Measurements from ENCODE around the gene GPC1.

Gene GPC1

DNA sequence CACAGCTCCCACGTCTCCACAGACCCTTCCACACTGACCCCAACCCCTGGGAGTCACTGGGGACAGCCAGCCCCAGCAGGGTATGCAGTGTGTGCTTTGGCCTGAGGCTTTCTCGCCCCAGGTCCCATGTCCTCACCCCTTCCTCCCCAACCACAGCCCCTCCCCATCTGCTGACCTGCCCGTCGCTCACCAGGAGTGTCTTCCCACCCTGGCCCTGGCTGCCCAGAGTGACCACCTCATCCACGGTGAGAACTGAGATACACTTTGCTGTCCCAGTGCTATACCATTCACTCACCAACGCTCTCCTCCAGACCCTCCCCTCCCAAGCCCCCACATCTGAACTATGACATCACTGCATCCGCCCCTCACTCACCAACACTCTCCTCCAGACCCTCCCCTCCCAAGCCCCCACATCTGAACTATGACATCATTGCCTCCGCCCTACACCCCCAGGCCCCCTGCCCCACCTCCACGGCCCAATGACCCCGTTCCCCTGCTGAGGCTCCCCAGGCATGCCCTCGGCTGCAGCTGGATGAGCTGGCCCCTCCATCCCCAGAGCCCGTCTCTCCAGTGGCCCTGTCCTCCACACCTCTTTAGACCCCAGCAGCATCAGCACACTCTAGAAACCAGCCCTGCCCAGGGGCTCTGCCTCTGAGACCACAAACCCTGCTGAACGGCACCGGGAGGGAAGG lies 67.1 kb downstream of the GPC1 start:
- DNase-seq, result no peak

DNA sequence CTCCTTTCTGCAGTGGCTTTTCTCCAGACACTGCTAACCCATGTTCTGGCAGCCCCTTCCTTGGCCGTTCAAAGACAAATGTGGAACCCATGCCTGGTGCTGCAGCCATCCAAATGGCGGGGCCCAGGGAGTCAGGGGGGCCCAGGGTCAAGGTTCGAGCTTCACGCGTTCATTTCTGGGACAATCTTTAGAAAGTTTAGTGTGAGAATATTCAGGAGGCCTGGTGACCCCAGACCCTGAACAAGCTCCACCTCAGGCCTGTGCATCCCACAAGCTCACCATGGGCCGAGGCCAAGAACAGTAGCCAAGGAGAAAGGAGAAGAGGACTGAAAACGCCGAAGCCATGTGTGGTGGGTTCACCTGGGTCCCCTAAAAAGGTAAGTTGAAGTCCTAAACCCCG lies 67.9 kb downstream of the GPC1 start:
- DNase-seq, result no peak

DNA sequence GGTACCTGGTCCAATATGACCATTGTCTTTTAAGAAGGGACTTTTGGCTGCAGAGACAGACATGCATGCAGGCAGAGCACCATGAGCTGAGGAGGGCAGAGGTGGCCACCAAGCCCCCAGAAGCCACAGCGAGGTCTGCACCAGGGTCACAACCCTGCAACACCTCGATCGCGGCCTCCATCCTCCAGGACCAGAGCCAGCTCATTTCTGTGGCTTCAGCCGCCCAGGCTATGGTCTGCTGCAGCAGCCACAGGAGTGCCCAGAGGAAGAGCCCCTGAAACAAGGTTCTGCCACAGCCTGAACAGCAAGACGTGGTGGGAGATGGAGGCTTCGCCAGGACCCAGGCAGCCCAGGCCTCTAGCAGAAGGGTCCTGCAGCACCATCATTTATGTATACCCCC lies 68.4 kb downstream of the GPC1 start:
- no peak for DNase-seq

DNA sequence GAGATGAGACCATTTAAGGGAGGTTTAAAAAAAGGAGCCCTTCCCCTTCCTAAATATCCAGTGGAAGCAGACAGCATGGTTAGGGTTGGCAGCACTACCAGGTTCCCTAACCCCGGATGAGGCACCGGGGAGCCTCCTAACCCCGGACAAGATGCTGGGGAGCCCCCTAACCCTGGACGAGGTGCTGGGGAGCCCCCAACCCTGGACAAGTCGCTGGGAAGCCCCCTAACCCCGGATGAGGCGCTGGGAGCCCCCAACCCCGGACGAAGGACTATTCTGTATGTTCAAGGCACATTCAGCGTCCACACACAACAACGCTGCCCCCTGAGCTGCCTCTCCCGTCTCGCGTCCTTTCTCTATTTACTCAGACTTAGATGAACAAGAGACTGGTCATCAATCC lies 70.4 kb downstream of the GPC1 start:
- DNase-seq, result no peak

DNA sequence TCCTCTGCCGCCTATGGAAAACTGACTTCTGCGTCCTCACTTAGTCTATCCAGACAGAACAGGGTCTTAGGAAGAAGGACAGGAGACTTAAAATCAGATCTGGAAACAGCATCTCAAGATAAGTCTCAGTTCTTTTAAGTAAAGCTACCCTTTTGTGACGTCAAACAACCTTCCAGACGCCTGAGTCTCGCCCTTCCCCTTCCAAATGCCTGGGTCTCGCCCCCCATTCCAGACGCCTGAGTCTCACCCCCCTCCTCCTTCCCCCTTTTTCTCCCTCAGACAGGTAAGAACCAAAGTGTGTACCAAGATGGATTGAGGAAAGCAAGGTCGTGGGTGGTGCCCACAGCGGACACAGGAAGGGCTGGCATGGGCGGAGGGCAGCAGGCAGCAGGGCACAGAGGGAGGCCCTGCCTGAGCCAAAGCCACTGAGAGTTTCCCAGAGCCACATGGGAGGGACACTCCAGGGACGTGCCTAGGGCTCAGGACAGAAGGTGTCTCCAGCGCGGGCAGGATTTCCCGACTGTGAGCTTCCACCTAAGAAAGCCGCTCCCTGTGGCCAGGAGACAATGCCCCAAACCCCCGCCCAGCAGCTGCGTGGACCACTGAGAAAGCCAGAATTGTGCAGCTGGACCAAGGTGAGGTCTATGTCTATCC lies 71.1 kb downstream of the GPC1 start:
- no peak for DNase-seq

DNA sequence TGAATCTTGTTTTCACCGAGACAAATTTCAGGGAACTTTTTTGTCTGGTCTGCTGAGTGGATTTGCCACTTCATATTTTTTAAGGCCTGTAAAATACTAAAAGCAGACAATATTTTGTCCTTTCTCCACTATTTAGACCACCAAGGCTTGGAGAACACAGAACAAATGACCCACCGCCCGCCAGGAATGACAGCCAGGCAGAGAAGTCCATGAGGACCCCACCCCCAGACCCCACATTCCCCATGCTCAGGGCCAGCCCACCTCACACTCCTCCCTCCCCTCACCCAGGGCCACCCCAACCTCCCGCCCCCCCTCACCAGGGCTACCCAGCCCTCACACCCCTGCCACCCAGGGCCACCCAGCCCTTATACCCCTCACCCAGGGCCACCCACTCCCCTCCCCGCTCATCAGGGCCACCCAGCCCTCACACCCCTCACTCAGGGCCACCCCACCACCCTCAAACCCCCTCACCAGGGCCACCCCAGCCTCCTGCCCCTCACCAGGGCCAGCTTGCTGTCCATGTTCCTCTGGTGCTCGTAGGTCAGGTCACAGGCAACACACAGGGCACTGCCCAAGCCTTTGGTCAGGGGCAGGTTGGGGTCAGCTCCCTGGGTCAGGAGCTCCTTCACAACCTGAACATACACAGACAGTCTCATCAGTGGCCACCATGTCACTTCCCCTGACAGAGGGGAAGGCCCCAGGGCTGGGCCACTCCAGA lies 71.8 kb downstream of the GPC1 start:
- no peak for DNase-seq

DNA sequence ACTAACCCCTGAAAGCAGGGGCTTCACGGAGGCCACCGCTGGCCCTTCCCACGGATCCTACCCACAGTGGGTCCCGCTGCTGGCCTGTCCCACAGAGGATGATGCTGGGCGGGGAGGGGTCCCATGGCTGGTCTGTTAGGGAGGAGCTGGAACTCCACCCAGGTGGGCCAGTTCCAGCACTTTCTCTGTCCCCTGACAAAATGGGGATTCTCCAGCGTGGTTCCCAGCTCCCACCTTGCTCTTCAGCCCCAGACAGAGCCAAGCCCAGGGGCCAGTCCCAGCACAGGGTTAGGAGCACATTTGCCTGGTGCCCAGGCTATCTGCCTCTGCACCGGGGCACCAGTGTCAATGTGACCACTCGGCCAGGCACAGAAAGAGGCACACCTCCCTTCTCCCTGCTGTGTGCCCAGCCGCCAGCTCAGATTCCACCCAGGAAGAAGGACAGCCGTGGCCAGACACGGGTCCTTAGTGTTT lies 72.4 kb downstream of the GPC1 start:
- no peak for DNase-seq

DNA sequence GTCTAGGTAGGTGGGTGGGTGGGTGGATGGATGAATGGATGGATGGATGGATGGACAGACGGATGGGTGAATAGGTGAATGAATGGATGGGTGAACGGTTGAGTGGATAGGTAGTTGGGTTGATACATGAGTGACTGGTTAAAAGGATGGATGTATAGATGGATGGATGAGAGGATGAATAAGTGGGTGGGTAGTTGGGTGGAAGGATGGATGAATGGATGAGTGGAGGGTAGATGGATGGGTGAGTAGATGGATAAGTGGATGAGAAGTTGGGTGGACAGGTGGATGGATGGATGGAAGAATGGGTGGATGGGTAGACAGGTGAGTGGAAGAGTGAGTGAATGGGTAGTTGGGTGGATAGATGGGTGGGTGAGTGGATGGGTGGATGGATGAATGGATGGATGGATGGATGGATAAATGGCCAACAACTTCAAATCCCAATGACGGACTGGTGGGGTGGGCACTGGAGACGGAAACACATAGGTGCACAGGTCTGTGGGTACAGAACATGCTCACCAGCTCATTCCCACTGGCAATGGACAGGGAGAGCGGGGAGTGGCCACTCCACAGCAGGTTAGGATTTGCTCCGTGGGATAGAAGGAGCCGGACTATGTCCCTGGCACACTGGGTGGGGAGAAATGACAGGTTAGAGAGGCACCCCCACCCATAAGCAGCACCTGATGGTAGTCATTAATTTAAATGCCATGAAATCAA lies 73.5 kb downstream of the GPC1 start:
- no peak for DNase-seq

DNA sequence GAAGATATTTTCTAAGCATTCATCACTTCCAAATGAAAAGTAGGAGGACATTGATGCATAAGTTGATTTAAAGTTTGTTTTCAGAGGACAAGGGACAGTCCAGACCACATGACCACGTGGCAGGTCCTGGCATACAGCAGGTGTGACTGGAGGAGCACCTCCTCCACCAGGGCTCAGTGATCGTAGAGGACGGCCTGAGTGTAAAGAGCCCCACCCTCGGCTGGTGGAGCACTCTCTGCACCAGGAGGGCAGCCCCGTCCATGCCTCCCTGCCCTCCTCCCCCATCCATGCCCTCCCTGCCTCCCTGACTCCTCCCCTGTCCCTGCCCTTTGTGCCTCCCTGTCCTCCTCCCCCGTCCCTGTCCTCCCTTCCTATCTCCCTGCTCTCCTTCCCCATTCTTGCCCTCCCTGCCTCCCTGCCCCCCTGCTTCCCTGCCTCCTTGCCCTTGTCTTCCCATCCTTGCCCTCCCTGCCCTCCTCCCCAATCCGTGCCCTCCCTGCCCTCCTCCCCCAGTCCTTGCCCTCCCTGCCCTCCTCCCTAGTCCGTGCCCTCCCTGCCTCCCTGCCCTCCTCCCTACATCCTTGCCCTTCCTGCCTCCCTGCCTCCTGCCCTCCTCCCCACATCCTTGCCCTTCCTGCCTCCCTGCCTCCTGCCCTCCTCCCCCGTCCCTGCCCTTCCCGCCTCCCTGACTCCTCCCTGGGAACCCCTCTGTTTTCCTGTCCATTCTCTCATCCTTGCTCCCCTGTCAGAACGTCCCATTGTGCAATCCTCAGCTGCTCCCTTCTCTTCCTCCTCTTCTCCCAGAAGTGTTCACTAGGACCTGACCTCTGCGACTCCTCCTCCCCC lies 74.4 kb downstream of the GPC1 start:
- no peak for DNase-seq

DNA sequence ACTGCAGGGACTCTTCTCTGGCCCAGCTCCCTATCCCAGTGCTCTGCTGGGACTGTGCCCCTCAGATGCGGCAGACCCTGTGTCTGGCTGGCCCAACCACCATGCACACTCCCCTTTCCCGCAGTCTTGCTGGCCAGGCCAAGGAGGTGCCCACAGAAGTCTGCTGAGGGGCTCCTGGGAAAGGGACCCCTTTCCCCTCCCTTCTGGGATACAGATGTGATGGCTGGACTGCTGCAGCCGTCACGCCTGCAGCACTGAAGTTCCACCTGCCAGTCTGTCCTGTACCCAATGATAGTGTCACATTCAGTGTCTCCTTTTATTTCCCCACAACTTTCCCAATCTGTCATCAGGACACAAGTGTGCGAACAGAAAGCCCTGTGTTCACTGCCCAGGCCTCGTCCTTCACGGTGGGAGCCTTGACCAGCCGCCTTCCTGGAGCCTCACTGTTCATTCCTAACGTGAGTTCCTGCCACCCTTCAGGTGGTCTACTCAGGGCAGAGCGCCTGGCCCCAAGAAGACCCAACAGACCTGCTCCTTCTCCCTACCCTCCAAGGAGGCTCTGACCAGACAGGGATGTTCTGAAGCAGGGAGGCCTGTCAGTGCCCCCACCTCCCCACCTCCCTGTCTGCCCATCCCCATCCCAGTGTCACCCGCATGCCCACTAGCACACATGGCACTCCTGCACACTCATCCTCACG lies 75.2 kb downstream of the GPC1 start:
- DNase-seq, result no peak

DNA sequence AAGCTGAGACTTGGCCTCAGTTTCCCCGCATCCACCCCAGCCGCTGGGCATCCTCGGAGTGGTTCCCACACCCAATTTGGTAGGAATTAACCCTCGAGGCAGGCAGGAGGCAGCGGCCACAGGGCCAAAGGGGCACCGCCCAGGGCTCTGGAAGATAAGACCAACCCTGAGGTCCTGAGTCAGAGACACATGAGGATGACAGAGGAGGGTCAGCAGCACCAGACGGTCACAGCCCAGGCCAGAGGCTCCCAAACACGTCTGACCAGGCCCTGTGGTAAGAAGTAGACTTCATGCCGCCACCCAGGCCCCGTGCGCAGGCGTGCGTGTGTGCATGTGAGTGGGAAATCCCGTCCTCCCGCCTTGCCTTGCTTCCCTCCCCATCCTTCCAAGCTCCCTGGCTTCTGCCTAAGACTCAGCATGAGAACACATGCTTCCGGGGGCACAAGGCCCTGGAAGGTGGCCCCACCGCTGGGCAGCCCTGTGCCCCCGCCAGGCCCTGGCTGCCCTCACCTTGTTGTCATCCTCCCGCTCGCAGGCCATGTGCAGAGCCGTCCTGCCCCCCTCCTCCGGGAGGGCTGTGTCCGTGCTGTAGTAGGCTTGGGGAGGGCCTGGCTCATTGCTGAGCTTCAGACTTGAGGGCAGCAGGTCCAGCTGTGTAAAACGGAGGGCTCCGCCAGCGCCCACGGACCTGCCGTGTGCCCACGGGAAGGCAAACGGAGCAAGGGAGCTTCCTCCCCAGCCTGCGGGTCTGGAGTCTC lies 76.1 kb downstream of the GPC1 start:
- no peak for DNase-seq

DNA sequence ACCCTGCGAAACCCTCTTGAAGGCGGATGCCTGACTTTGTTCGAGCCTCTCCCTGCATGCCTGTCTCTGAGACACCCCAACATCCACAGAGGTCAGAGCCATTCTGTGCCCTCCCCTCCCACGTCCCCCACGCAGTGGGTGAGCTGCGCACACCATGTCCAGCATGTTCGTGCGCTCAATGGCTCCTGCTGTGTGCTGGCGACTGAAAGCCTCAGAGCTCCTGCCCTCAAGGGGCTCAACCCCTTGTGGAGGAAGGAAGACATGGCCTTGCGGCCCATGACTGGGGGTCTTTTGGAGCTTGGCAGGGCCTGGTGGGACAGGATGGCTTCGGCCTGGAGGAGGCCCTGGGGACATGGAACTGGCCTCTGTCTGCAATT lies 76.6 kb downstream of the GPC1 start:
- no peak for DNase-seq

DNA sequence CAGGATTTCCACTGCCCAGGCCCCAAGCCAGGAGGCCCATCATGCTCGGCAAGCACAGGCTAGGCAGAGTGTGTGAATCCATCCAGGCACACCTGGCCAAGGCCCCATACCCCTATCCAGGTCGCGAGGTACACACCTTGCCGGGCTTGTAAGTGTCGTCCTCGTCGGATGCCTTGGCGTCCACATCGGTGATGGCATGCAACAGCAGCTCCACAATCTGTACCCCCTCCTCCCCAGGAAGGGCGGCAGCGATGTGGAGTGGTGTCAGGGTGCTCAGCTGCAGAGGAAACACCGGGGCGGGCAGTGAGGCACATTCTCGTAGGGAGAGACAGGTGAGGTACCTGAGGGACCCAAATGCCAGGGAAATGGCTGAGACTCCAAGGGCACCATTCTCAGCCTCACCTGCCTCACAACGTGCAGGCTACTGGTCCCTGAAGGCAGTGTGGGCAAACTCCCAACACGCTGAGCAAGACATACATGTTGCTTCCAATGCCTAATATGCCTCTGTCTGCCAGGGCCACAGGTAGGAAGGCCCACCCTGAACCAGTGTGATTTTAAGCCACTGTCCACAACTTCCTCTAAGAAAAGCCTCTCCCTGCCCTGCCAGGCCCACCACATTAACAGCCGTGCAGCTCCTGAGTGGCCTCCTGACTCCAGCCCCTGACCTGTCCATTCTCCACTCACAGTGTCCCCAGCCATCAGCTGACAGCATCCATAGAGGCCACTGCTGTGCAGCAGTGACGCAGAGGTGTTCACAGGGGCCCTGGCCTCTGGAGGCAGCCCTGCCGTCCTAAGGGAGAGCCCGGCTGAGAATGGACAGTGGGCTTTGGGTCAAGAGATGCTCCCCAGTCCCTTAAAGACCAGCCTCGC lies 77.4 kb downstream of the GPC1 start:
- DNase-seq, result no peak

DNA sequence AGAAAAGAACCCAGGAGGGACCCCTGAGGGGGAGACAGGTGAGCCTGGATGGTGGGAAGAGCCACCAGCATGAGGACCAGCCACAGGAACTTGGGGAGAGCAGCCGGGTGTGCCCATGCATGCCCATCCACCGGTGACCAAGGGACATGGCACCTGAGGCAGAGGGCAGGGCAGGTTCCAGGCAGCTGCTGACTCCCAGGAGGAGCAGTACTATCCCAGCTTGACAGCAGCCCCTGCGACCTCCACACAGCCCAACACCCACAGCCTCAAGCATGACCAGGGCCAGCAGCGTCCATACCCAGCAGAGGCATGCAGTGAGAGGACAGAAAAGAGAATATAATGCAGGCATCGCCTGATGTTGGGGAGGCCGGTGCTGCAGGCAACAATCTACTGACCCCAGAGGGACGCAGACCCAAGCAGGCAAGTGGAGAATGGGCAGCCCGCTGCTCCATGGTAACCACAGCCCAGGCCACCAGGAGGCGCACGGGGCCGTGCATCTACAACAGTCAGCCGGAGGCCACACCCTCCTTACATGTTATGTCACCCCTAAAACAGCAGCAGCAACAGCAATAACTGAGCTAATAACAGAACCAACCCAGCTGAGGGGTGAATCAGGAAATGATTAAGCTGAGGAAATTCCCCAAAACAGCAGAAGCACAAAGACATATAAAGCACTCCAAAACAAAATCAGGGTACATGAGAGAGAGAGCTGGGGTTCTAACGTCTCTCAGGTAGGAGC lies 78.3 kb downstream of the GPC1 start:
- peak; percentile 77 for DNase-seq

DNA sequence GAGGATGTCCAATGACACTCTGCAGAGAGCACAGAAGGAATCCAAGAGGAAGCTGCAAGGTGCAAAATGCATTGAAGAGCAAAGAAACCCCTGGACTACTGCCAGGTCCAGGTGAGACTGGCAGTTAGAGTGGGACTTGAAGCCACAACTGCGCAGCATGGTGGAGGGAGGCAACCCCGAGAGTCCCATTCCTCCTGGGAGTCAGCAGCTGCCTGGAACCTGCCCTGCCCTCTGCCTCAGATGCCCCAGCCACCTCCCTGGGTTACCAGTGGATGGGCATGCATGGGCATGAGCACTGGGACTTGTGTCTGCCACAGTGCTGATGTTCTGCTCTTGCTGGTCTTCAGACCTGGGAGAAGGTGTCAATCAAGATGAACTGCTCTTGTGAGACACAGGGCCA lies 79.2 kb downstream of the GPC1 start:
- no peak for DNase-seq

DNA sequence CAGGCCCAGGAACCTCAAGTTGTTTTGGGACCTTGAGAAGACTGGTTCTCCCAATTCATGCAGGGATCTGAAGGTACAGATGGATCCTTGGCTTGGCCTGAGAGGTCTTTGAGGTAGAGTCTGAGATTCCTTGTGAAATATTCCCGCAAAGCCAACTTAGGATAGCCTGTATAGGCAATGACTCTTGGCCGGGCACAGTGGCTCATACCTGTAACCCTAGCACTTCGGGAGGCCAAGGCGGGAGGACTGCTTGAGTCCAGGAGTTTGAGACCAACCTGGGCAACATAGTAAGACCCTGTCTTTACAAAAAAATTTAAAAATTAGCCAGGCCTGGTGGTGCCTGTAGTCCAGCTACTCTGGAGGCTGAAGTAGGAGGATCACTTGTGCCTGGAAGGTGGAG lies 81.9 kb downstream of the GPC1 start:
- no peak for DNase-seq
